Fibroblast of villous mesenchyme (primary cell): Measurements from ENCODE around the gene MRPS5. TPM values are rescaled to one million over a fixed set of nuclear protein-coding genes. Genes with fewer than 3 reads are reported as not detected.

Source experiments
- DNase-seq: peaks from one replicate; pipeline ENCODE4 v3.0.0-alpha.2; 2010; ENCODE audit warnings: low read depth
- H3K4me3 ChIP-seq: 2 replicates; pipeline ENCODE4 v1.5.1; 2011; ENCODE audit warnings: low read depth, mild to moderate bottlenecking, low read length
- total RNA-seq: library from RNA; depleted of rRNA; stranded (reverse); fragments of >200 nt; gene quantifications from 2 replicates; pipeline ENCODE4 v1.2.3, GENCODE V29; 2012
- TF ChIP-seq, protein P1 (sequence below): IDR thresholded peaks from 2 replicates; pipeline ENCODE4 v1.5.1; 2012; ENCODE audit warnings: low read depth, mild to moderate bottlenecking, low read length; ENCODE audit not compliant: insufficient read depth

The MRPS5 gene
- total RNA-seq, 1 donor: 32.0 TPM

DNA sequence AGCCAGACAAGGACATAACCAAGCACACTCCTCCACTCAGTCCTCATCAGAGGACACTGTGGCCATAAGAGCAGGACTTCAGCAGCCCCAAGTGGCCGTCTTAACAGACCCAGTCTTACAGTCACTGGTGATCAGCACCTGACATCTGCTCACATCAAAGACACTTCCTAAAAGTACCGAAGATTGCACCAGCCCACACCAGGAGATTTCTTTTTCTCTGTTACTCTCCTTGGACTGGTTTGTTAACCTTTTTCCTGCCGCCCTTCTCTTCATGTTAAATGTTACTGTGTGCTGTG is 44.1 kb downstream of the MRPS5 start:
- DNase-seq: no peak
- TF ChIP-seq, protein P1, sequence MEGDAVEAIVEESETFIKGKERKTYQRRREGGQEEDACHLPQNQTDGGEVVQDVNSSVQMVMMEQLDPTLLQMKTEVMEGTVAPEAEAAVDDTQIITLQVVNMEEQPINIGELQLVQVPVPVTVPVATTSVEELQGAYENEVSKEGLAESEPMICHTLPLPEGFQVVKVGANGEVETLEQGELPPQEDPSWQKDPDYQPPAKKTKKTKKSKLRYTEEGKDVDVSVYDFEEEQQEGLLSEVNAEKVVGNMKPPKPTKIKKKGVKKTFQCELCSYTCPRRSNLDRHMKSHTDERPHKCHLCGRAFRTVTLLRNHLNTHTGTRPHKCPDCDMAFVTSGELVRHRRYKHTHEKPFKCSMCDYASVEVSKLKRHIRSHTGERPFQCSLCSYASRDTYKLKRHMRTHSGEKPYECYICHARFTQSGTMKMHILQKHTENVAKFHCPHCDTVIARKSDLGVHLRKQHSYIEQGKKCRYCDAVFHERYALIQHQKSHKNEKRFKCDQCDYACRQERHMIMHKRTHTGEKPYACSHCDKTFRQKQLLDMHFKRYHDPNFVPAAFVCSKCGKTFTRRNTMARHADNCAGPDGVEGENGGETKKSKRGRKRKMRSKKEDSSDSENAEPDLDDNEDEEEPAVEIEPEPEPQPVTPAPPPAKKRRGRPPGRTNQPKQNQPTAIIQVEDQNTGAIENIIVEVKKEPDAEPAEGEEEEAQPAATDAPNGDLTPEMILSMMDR: no peak
- H3K4me3 ChIP-seq: no peak overlapping the region

DNA sequence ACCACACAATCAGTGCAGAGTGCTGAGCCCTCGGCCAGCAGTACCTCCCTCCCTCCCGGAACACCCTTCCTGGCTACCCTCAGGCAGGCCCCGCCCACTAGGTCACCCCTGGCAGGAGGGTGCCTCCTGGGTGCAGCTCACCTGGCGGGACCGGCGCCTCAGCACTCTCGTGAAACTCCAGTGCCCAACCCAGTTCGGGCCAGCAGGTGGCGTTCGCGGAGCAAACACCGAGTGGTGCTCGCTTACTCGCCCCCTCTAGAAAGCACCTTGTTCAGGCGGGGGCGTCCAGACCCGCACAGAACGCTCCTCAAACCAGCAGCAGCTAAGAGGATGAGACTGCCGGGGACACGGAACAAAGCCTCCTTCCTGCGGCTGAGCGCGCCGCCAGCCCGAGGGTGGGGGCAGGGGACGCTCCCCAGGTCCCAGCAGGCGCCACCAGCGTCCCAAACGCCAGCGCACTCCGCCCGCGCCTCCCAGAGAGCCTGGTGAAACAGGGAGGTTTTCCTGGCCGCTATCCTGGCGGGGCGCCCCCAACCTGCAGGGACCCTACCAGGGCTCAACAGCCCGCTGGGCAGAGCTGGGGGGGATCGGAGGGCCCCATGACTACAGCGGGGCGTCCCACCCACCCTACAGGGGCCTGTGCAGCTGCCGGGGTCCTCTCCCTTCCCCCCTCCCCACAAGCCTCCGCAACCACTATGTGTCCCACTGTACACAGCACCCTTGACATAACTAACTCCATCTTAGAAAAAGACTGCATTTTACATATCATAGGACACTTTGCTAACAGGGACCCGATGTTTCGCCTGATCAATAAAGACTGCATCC is 44.7 kb downstream of the MRPS5 start:
- DNase-seq: peak; percentile 43
- peak overlapping the region; percentile 55 for H3K4me3 ChIP-seq
- TF ChIP-seq, protein P1: peak; percentile 84

DNA sequence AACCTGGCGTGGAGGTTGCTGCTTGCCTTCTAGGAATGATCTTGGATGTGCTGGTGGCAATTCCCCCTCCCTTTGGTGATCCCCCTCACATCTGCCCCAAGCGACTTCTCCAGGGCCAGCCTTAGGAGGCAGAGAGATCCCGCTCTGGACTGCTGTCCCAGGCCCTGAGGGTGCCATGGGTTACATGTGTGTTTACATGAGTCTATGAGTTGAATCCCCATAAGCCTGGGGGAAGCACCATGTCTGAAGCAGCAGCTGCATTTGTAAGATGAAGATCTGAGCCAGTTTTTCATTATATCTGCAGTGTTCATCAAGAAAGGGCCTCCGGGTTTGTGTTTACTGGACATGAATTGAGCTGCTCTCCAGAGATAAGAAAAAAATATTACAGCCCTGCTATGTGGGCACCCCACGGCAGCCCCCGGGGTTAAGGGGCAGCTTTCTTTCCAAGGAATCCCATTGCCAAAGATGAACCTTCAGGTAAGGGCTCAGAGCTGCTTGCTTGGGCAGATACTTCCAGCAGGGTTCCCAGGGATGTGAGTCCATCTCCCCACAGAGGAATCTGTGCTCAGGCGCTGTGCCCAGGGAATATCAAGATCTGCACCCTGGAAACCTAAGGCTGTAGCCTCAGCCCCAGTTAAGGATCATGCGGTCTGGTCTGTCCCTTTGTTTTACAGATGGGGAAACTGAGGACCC is 46.0 kb downstream of the MRPS5 start:
- no peak overlapping the region for H3K4me3 ChIP-seq
- DNase-seq: no peak
- TF ChIP-seq, protein P1: no peak

DNA sequence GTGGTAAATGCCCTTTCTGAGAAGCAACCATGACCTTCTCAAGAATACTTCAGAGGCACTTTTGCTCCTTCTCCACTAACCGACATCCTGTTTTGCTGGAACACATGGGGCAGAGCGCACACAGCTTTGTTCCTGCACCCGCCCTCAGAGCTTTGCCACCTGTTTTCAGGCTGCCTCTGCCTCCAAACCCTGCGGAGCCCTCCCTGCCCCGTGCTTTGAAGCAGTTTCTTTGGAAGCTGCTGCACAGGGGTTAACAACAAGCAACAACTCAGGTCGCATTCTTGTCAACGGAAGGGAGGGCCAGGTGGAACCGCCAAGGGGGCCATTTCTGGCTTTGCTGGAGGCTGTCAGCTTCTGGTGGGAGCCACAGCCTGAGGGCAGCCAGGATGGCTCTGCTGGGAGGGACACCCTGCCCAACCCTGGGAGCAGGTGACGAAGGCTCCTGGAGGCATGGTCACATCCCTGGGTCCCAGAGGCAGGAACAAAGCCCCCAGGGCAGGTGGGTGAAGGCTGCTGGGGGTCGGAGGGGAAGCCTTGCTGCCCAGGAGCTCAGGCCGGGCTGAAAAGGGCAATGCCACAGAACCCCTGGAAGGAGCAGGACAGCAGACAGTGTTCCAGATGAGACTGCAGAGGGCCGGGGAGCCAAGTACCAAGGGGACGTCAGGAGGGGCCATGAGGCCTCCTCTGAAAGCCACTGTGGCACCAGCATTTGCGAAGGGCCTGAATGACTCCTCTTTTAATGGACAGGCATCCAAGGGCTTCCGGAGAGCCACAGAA is 46.8 kb downstream of the MRPS5 start:
- H3K4me3 ChIP-seq: no peak overlapping the region
- TF ChIP-seq, protein P1: no peak
- DNase-seq: no peak

DNA sequence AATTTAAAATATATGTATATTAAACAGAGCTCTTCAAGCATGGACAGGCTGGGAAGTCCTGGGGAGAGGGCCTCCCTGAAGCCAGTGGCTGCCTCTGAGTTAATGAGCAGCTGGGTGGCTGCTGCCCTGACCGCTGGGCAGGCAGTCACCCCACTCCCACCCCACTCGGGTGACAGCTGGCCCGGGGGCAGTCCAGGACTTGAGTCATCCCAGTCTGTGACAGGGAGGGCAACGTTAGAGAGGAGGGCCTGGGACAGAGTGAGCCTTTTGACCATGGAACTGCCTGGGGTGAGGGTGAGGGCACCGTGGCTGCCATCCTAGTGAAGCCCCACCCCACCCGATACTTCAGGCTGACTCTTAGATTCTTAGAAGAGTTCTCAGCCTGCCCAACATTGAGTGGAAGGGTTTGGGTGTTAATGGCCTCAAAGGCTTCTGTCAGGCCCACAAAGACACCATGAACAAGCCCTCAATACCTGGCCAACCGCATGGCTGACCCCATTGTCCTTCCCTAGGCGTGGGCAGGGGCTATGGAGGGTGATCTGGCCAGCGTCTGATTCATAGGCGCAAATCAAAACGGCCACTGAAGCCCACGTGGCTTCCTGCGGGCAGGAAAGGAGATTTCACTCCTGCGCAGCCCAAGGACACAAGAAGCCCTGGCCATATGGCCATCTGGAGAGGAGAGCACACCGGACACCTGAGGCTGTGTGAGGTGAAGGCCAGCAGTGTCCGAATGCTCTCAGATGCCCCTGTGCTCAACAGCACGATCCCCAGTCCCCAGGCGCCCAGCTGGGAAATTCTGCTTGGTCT is 47.5 kb downstream of the MRPS5 start:
- H3K4me3 ChIP-seq: no peak overlapping the region
- TF ChIP-seq, protein P1: no peak
- no peak for DNase-seq

DNA sequence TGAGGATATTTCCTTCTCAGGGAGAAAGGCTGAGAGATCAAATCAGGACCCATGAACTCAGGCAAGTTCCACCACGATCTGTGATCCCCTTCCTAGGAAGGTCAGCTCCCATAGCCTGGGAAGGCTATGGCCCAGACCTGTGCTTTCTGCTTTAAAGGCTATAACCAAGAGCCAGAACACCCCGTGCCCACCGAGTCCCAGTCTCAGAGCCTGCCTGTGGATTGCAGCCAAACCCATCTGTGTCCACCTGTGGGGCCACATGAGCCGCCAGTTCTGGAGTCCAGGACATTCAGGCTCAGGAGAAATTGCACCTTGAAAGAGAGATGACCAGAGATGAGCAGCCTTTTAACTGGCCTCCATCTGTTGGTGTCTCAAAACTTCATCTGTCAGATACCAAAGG is 49.2 kb downstream of the MRPS5 start:
- no peak for DNase-seq
- TF ChIP-seq, protein P1: no peak
- H3K4me3 ChIP-seq: no peak overlapping the region
